ENCODE measurements around the gene CFAP43. TPM values are rescaled to one million over a fixed set of nuclear protein-coding genes. Genes with fewer than 3 reads are reported as not detected.

CFAP43 gene
- total and polyA plus RNA-seq, 4 donors = 0.10 to 0.33 (median 0.15) TPM

- TF ChIP-seq TAF1 (conservative IDR thresholded peaks at IDR 0.05) (no peak), ZBTB33 (IDR thresholded peaks at IDR 0.05) (no peak), SP1 (IDR thresholded peaks at IDR 0.05) (no peak), RAD21 (IDR thresholded peaks at IDR 0.05) (no peak), NR2F2 (IDR thresholded peaks at IDR 0.05) (no peak)
- TF ChIP-seq, protein P1, sequence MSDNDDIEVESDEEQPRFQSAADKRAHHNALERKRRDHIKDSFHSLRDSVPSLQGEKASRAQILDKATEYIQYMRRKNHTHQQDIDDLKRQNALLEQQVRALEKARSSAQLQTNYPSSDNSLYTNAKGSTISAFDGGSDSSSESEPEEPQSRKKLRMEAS (IDR thresholded peaks at IDR 0.05) = no peak
Measured at GRCh38 chr10:104150139-104150538, 82.0 kb downstream of the CFAP43 start (continued).

- no peak for DNase-seq (ENCODE audit: low spot score)
- no peaks in the 10 kb centered on the region for H3K36me3 ChIP-seq (ENCODE audit: control insufficient read depth in 4 of 4, insufficient read depth in 3 of 4, low read depth in 1 of 4, low read length in 3 of 4)
- no peak overlapping the region for H3K9ac ChIP-seq (ENCODE audit: low read depth in 1 of 2, low read length in 2 of 2)
- TF ChIP-seq, protein P2, sequence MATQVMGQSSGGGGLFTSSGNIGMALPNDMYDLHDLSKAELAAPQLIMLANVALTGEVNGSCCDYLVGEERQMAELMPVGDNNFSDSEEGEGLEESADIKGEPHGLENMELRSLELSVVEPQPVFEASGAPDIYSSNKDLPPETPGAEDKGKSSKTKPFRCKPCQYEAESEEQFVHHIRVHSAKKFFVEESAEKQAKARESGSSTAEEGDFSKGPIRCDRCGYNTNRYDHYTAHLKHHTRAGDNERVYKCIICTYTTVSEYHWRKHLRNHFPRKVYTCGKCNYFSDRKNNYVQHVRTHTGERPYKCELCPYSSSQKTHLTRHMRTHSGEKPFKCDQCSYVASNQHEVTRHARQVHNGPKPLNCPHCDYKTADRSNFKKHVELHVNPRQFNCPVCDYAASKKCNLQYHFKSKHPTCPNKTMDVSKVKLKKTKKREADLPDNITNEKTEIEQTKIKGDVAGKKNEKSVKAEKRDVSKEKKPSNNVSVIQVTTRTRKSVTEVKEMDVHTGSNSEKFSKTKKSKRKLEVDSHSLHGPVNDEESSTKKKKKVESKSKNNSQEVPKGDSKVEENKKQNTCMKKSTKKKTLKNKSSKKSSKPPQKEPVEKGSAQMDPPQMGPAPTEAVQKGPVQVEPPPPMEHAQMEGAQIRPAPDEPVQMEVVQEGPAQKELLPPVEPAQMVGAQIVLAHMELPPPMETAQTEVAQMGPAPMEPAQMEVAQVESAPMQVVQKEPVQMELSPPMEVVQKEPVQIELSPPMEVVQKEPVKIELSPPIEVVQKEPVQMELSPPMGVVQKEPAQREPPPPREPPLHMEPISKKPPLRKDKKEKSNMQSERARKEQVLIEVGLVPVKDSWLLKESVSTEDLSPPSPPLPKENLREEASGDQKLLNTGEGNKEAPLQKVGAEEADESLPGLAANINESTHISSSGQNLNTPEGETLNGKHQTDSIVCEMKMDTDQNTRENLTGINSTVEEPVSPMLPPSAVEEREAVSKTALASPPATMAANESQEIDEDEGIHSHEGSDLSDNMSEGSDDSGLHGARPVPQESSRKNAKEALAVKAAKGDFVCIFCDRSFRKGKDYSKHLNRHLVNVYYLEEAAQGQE (IDR thresholded peaks at IDR 0.05) = no peak
- TF ChIP-seq ATF3 (IDR thresholded peaks at IDR 0.05) = no peak
- no peak for TF ChIP-seq TAF1 (conservative IDR thresholded peaks at IDR 0.05)
- TF ChIP-seq EGR1 (IDR thresholded peaks at IDR 0.05; ENCODE audit: low read depth in 2 of 2) = no peak
- TF ChIP-seq RAD21 (IDR thresholded peaks at IDR 0.05) = no peak
- TF ChIP-seq YY1 (IDR thresholded peaks at IDR 0.05) = no peak
- TF ChIP-seq, protein P1 (IDR thresholded peaks at IDR 0.05) = no peak
- no peak for TF ChIP-seq FOXA2 (IDR thresholded peaks at IDR 0.05)
- no peaks in the 10 kb centered on the region for H3K27me3 ChIP-seq (ENCODE audit: control insufficient read depth in 4 of 4, insufficient read depth in 4 of 4, low read length in 3 of 4)
- peaks cover 0 to 5% (median 0%) of the 10 kb centered on the region in 4 donors for H3K9me3 ChIP-seq (ENCODE audit: control insufficient read depth in 4 of 4, low read length in 3 of 4)
- H3K4me3 ChIP-seq (ENCODE audit: low read depth in 1 of 3, low read length in 3 of 3) = no peak overlapping the region
- 88% methylated on average over 1 of the region's 1 CpG for WGBS
- H3K27ac ChIP-seq (ENCODE audit: low read depth in 1 of 2, low read length in 2 of 2) = no peak overlapping the region
- no peaks in the 10 kb centered on the region for H3K4me1 ChIP-seq (ENCODE audit: control insufficient read depth in 4 of 4, insufficient read depth in 4 of 4, low read length in 3 of 4)
Measured at GRCh38 chr10:104146882-104147281, 85.3 kb downstream of the CFAP43 start.

DNA sequence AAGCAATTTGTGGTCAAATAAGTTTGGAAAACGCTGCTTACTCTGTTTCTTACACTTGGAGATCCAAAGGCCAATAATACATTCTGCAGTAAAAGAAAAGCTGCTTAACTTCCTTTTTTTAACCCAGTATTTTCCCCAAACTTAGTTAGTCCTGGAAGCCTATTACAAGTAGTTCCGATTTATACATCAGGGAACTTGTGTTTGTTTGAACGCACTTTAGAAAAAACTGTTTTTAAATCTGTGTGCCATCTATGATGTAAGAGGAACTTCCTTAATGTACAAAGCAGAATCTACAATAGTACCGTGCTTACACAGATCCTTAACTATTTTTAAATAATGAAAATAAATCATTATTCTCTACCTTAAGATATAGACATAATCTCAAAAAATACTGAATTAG, 87.2 kb downstream of the CFAP43 start:
- TF ChIP-seq RAD21 (IDR thresholded peaks at IDR 0.05) (no peak), ZBTB33 (IDR thresholded peaks at IDR 0.05) (no peak), EGR1 (IDR thresholded peaks at IDR 0.05; ENCODE audit: low read depth in 2 of 2) (no peak), SP1 (IDR thresholded peaks at IDR 0.05) (no peak), RXRA (IDR thresholded peaks at IDR 0.05) (no peak)
- H3K27me3 ChIP-seq (ENCODE audit: control insufficient read depth in 4 of 4, insufficient read depth in 4 of 4, low read length in 3 of 4) = no peaks in the 10 kb centered on the region
- H3K4me1 ChIP-seq (ENCODE audit: control insufficient read depth in 4 of 4, insufficient read depth in 4 of 4, low read length in 3 of 4) = no peaks in the 10 kb centered on the region
- no peak overlapping the region for H3K9ac ChIP-seq (ENCODE audit: low read depth in 1 of 2, low read length in 2 of 2)
- DNase-seq (ENCODE audit: low spot score) = no peak
- H3K36me3 ChIP-seq (ENCODE audit: control insufficient read depth in 4 of 4, insufficient read depth in 3 of 4, low read depth in 1 of 4, low read length in 3 of 4) = no peaks in the 10 kb centered on the region
- no peak overlapping the region for H3K4me3 ChIP-seq (ENCODE audit: low read depth in 1 of 3, low read length in 3 of 3)
- WGBS = 77% methylated on average over 4 of the region's 4 CpGs
- no peak overlapping the region for H3K27ac ChIP-seq (ENCODE audit: low read depth in 1 of 2, low read length in 2 of 2)
- no peaks in the 10 kb centered on the region for H3K9me3 ChIP-seq (ENCODE audit: control insufficient read depth in 4 of 4, low read length in 3 of 4)

Data from liver (tissue), 9 donors.